HEK293 (cell line): ENCODE data around the gene LPP.

Source experiments
- CTCF ChIA-PET: fragments of 350-600 bp; formaldehyde crosslinking; extraction: SDS; loops from one replicate; lab custom pipeline; 2021; ENCODE audit warnings: antibody characterized with exemption; lab: Yijun Ruan, JAX
- POLR2A ChIA-PET: fragments of 300-600 bp; formaldehyde crosslinking; extraction: SDS; loops from one replicate; lab custom pipeline; 2020; ENCODE audit warnings: antibody characterized with exemption, inconsistent platforms; lab: Yijun Ruan, JAX
- H3K27ac ChIP-seq: fragments of 200-500 bp; sonication (Bioruptor generic); 2 replicates; pipeline ENCODE4 v1.5.1; 2014; ENCODE audit warnings: low read depth, low read length, control low read depth, inconsistent platforms; ENCODE audit errors: extremely low read depth
- H3K36me3 ChIP-seq, 2 experiments: fragments of 200-500 bp in 1 of 2; sonication (Bioruptor generic) in 1 of 2; 1 replicate in 1 of 2; 2 replicates in 1 of 2; pipeline ENCODE4 v1.5.1; 2014 to 2017; ENCODE audit warnings: inconsistent platforms in 2 of 2, low read length in 2 of 2; ENCODE audit not compliant: control insufficient read depth in 2 of 2, insufficient read depth in 1 of 2
- H3K4me1 ChIP-seq: fragments of 200-500 bp; sonication (Bioruptor generic); 2 replicates; pipeline ENCODE4 v1.5.1; 2014; ENCODE audit warnings: mild to moderate bottlenecking, low read length, inconsistent platforms; ENCODE audit not compliant: control insufficient read depth, insufficient read depth
- H3K4me3 ChIP-seq: 2 replicates; pipeline ENCODE4 v1.5.1; 2011; ENCODE audit warnings: low read depth, mild to moderate bottlenecking, control low read depth, low read length, moderate library complexity
- H3K9me3 ChIP-seq: fragments of 200-500 bp; sonication (Bioruptor generic); 2 replicates; pipeline ENCODE4 v1.5.1; 2014; ENCODE audit warnings: low read depth, low read length, inconsistent platforms; ENCODE audit not compliant: control insufficient read depth, insufficient read depth
- HIC1 ChIP-seq: fragments of 450-650 bp; formaldehyde crosslinking; IDR thresholded peaks from 2 replicates; pipeline ENCODE4 v1.5.1; 2016; ENCODE audit warnings: missing biosample characterization, missing genetic modification characterization
- KLF8 ChIP-seq: fragments of 450-650 bp; formaldehyde crosslinking; IDR thresholded peaks from 2 replicates; pipeline ENCODE4 v1.5.1; 2016; ENCODE audit warnings: missing biosample characterization, missing genetic modification characterization
- ZBTB20 ChIP-seq: fragments of 450-650 bp; formaldehyde crosslinking; IDR thresholded peaks from 2 replicates; pipeline ENCODE4 v1.5.1; 2016; ENCODE audit warnings: missing biosample characterization, missing genetic modification characterization
- ZFP41 ChIP-seq: fragments of 450-650 bp; formaldehyde crosslinking; IDR thresholded peaks from 2 replicates; pipeline ENCODE4 v1.5.1; 2016; ENCODE audit warnings: missing biosample characterization, missing genetic modification characterization, borderline replicate concordance
- ZNF121 ChIP-seq: fragments of 450-650 bp; formaldehyde crosslinking; IDR thresholded peaks from 2 replicates; pipeline ENCODE4 v1.5.1; 2016; ENCODE audit warnings: missing biosample characterization, missing genetic modification characterization
- ZNF138 ChIP-seq: fragments of 450-650 bp; formaldehyde crosslinking; IDR thresholded peaks from 2 replicates; pipeline ENCODE4 v1.5.1; 2016; ENCODE audit warnings: missing biosample characterization, missing genetic modification characterization, borderline replicate concordance
- ZNF302 ChIP-seq: fragments of 450-650 bp; formaldehyde crosslinking; IDR thresholded peaks from 2 replicates; pipeline ENCODE4 v1.5.1; 2016; ENCODE audit warnings: missing biosample characterization, missing genetic modification characterization, low read depth
- ZNF341 ChIP-seq: fragments of 450-650 bp; formaldehyde crosslinking; IDR thresholded peaks from 2 replicates; pipeline ENCODE4; 2016; ENCODE audit warnings: low read depth, missing biosample characterization, missing genetic modification characterization
- ZNF600 ChIP-seq: fragments of 450-650 bp; formaldehyde crosslinking; IDR thresholded peaks from 2 replicates; pipeline ENCODE4 v1.5.1; 2016; ENCODE audit warnings: missing biosample characterization, missing genetic modification characterization
- TF ChIP-seq, protein P1 (sequence below): sonication (generic); formaldehyde crosslinking; IDR thresholded peaks from 2 replicates; pipeline ENCODE4 v1.8.1; 2022; ENCODE audit warnings: mild to moderate bottlenecking, moderate library complexity, missing genetic modification reagents
- TF ChIP-seq, protein P2 (sequence below): fragments of 450-650 bp; formaldehyde crosslinking; IDR thresholded peaks from 2 replicates; pipeline ENCODE4 v1.5.1; 2017; ENCODE audit warnings: missing biosample characterization, missing genetic modification characterization
- TF ChIP-seq, protein P3 (sequence below): fragments of 450-650 bp; formaldehyde crosslinking; IDR thresholded peaks from 2 replicates; pipeline ENCODE4 v1.5.1; 2016; ENCODE audit warnings: missing biosample characterization, missing genetic modification characterization

The LPP gene

GRCh38 chr3:188476935-188477334 lies 323.0 kb downstream of the LPP start (continued):
- TF ChIP-seq, protein P1, sequence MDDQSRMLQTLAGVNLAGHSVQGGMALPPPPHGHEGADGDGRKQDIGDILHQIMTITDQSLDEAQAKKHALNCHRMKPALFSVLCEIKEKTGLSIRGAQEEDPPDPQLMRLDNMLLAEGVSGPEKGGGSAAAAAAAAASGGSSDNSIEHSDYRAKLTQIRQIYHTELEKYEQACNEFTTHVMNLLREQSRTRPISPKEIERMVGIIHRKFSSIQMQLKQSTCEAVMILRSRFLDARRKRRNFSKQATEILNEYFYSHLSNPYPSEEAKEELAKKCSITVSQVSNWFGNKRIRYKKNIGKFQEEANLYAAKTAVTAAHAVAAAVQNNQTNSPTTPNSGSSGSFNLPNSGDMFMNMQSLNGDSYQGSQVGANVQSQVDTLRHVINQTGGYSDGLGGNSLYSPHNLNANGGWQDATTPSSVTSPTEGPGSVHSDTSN (CRISPR knock-in tag) = no peak
- TF ChIP-seq, protein P2, sequence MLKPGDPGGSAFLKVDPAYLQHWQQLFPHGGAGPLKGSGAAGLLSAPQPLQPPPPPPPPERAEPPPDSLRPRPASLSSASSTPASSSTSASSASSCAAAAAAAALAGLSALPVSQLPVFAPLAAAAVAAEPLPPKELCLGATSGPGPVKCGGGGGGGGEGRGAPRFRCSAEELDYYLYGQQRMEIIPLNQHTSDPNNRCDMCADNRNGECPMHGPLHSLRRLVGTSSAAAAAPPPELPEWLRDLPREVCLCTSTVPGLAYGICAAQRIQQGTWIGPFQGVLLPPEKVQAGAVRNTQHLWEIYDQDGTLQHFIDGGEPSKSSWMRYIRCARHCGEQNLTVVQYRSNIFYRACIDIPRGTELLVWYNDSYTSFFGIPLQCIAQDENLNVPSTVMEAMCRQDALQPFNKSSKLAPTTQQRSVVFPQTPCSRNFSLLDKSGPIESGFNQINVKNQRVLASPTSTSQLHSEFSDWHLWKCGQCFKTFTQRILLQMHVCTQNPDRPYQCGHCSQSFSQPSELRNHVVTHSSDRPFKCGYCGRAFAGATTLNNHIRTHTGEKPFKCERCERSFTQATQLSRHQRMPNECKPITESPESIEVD = no peak
- no peak for TF ChIP-seq ZNF138 (tag by site-specific recombination)

DNA sequence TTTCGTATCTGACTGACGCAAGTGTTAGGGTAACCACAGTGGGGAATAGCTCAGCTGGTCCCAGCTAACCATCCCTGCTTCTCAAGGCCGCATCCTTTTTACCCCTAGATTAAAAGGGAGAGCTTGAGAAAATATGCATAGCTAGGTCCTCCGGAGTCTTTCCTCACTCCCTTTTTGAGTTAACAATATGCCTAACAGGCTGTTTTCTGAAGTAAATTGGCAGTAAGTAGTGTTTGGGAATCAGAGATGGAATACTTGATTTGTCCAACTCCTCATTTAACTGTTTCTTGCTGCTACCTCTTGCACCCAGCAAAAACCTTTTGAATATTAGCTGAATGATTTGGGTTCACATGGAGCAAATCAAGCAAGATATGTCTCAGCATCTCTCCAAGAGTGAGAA lies 326.1 kb downstream of the LPP start:
- TF ChIP-seq, protein P3, sequence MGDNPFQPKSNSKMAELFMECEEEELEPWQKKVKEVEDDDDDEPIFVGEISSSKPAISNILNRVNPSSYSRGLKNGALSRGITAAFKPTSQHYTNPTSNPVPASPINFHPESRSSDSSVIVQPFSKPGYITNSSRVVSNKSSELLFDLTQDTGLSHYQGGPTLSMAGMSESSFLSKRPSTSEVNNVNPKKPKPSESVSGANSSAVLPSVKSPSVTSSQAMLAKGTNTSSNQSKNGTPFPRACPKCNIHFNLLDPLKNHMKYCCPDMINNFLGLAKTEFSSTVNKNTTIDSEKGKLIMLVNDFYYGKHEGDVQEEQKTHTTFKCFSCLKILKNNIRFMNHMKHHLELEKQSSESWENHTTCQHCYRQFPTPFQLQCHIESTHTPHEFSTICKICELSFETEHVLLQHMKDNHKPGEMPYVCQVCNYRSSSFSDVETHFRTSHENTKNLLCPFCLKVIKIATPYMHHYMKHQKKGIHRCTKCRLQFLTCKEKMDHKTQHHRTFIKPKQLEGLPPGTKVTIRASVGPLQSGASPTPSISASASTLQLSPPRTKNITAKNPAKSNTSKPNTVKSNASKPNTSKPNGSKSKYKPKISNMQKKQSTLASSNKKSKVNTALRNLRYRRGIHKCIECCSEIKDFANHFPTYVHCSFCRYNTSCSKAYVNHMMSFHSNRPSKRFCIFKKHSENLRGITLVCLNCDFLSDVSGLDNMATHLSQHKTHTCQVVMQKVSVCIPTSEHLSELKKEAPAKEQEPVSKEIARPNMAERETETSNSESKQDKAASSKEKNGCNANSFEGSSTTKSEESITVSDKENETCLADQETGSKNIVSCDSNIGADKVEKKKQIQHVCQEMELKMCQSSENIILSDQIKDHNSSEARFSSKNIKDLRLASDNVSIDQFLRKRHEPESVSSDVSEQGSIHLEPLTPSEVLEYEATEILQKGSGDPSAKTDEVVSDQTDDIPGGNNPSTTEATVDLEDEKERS = no peak
- TF ChIP-seq ZBTB20 (tag by site-specific recombination) = no peak
- TF ChIP-seq ZNF121 = no peak
- ChIA-PET CTCF (no interaction called here), POLR2A (interaction anchor here (0.5 kb wide), 1 partner anchor 464 kb away, joined by 15 read pairs; no protein-coding TSS in a partner anchor)
- Histone ChIP-seq H3K9me3 (no peaks in the 10 kb centered on the region), H3K36me3 (peaks cover 0 to 2% of the 10 kb centered on the region in 2 experiments; a peak in 1 of 3 replicates), H3K4me1 (no peaks in the 10 kb centered on the region), H3K27ac (no peak overlapping the region), H3K4me3 (no peak overlapping the region)

DNA sequence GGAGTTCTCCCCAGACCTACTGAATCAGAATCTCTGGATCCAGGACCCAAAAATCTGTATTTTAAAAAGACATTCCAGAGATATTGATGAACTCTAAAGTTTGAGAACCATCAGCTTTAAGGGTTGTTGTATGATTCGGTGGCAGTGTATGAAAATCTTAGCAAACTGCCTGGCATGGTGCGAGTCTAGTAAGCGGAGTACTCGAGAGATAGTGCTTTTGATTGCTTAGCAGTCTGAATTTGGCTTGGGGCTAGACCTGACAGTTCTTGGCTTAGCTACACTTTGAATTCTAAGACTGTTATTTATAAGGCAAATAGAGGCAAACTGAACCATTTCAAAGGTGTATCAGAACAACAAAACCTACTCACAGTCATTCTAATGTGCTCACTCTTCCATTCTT lies 329.0 kb downstream of the LPP start:
- Histone ChIP-seq H3K9me3 (no peaks in the 10 kb centered on the region), H3K4me1 (no peaks in the 10 kb centered on the region), H3K4me3 (no peak overlapping the region), H3K36me3 (peaks cover 0 to 5% of the 10 kb centered on the region in 2 experiments; a peak in 1 of 3 replicates), H3K27ac (no peak overlapping the region)
- TF ChIP-seq ZNF302 (tag by site-specific recombination) = no peak
- no peak for TF ChIP-seq HIC1 (tag by site-specific recombination)
- TF ChIP-seq ZNF600 = no peak
- no peak for TF ChIP-seq KLF8
- CTCF ChIA-PET = interaction anchor here (0.6 kb wide), 1 partner anchor 11 kb away, joined by 3 read pairs; no protein-coding TSS in a partner anchor
- POLR2A ChIA-PET = no interaction called here

- H3K27ac ChIP-seq = no peak overlapping the region
- ChIA-PET POLR2A (no interaction called here), CTCF (no interaction called here)
- no peak overlapping the region for H3K4me3 ChIP-seq
- no peaks in the 10 kb centered on the region for H3K9me3 ChIP-seq
- TF ChIP-seq ZFP41 (tag by site-specific recombination) (no peak), ZNF341 (tag by site-specific recombination) (no peak)
- H3K36me3 ChIP-seq = peaks cover 0 to 5% of the 10 kb centered on the region in 2 experiments; a peak in 1 of 3 replicates
- H3K4me1 ChIP-seq = no peaks in the 10 kb centered on the region
Measured at GRCh38 chr3:188486126-188486525, 332.2 kb downstream of the LPP start.
